HepG2 (cell line): ENCODE results near the gene ITGB8. TPM values are rescaled to one million over a fixed set of nuclear protein-coding genes. Genes with fewer than 3 reads are reported as not detected.
A peak's percentile ranks its signal among the peaks of the same experiment; 100 is the strongest.

Experiments used
- ATAC-seq: fragments of 200-7000 bp; cut with Tn5 transposase; 3 replicates; pipeline ENCODE4 v1.9.1; 2020; ENCODE audit warnings: mild to moderate bottlenecking, moderate library complexity
- BruUV-seq: library from RNA; stranded (reverse); fragments of 400-500 nt; replicated peaks from 2 replicates; lab custom pipeline; 2021; lab: Mats Ljungman, UMichigan
- CTCF ChIA-PET: fragments of 300-600 bp; formaldehyde crosslinking; extraction: SDS; loops from one replicate; lab custom pipeline; 2021; ENCODE audit warnings: low total read pairs, inconsistent platforms, low intra/inter-chr PET ratio; lab: Yijun Ruan, JAX
- POLR2A ChIA-PET: fragments of 350-600 bp; sonication (Branson Sonifier 250); formaldehyde crosslinking; loops from one replicate; lab custom pipeline; 2020; ENCODE audit warnings: antibody characterized with exemption, inconsistent platforms; lab: Yijun Ruan, JAX
- DNase-seq: peaks from one replicate; pipeline ENCODE4 v3.0.0-alpha.2; 2015; ENCODE audit warnings: low spot score
- FAIRE-seq: peaks from 3 replicates; lab custom pipeline; 2011; peaks lifted over from hg19 to GRCh38; lab: Jason Lieb, UNC
- H2AFZ ChIP-seq: one replicate; pipeline ENCODE4 v1.6.1; 2011; ENCODE audit warnings: low read length, inconsistent platforms
- H3K27ac ChIP-seq: fragments of 300-600 bp; 3 replicates; pipeline ENCODE4 v1.8.0; 2011; ENCODE audit warnings: mixed run types, mild to moderate bottlenecking, mixed read lengths, low read length, inconsistent platforms; ENCODE audit not compliant: insufficient read depth; ENCODE audit errors: extremely low read length
- H3K27me3 ChIP-seq, 2 experiments: fragments of 200-600 bp in 1 of 2; 2 replicates in 1 of 2; 3 replicates in 1 of 2; pipeline versions ENCODE4 v1.6.0 to v1.8.0; 2011; ENCODE audit warnings: low read length in 2 of 2, mild to moderate bottlenecking in 2 of 2, moderate library complexity in 2 of 2, inconsistent platforms in 1 of 2; ENCODE audit not compliant: insufficient read depth in 2 of 2, control insufficient read depth in 1 of 2
- H3K36me3 ChIP-seq, 2 experiments: fragments of 200-600 bp in 1 of 2; replicated peaks in 1 of 2; 2 replicates in 1 of 2; 3 replicates in 1 of 2; pipeline versions ENCODE4 v1.5.1 to v1.8.0; 2011; ENCODE audit warnings: low read length in 2 of 2, inconsistent platforms in 1 of 2; ENCODE audit not compliant: insufficient read depth in 2 of 2, control insufficient read depth in 1 of 2
- H3K4me1 ChIP-seq: 2 replicates; pipeline ENCODE4 v1.5.1; 2012; ENCODE audit warnings: low read length, inconsistent platforms; ENCODE audit not compliant: insufficient read depth
- H3K4me2 ChIP-seq: 2 replicates; pipeline ENCODE4 v1.6.0; 2011; ENCODE audit warnings: low read depth, low read length, inconsistent platforms
- H3K4me3 ChIP-seq, 3 experiments: fragments of 200-600 bp in 1 of 3; sonication (generic), shearing (Covaris generic) in 1 of 3; replicated peaks in 1 of 3; 2 replicates each; pipeline ENCODE4 v1.5.1; 2011 to 2016; ENCODE audit warnings: low read length in 3 of 3, inconsistent platforms in 2 of 3, low read depth in 2 of 3, mild to moderate bottlenecking in 2 of 3, control low read depth in 1 of 3, mixed read lengths in 1 of 3; ENCODE audit not compliant: insufficient read depth in 1 of 3
- H3K79me2 ChIP-seq: one replicate; pipeline ENCODE4 v1.6.1; 2011; ENCODE audit warnings: low read length, inconsistent platforms; ENCODE audit not compliant: insufficient read depth
- H3K9ac ChIP-seq: 2 replicates; pipeline ENCODE4 v1.6.0; 2011; ENCODE audit warnings: mild to moderate bottlenecking, low read depth, low read length, inconsistent platforms; ENCODE audit not compliant: insufficient read depth
- H3K9me3 ChIP-seq: 2 replicates; pipeline ENCODE4 v1.5.1; 2012; ENCODE audit warnings: mild to moderate bottlenecking, low read length
- H4K20me1 ChIP-seq: 2 replicates; pipeline ENCODE4 v1.6.0; 2011; ENCODE audit warnings: inconsistent platforms, mild to moderate bottlenecking, low read length, moderate library complexity; ENCODE audit not compliant: insufficient read depth
- BHLHE40 ChIP-seq: IDR thresholded peaks from 2 replicates; pipeline ENCODE4 v1.6.1; 2011; ENCODE audit warnings: low read length, improper control_type of control experiment
- CENPT ChIP-seq: sonication (generic); formaldehyde crosslinking; IDR thresholded peaks from 2 replicates; pipeline ENCODE4 v1.8.0; 2022; ENCODE audit warnings: low read depth, mild to moderate bottlenecking, moderate library complexity, missing genetic modification reagents
- DBP ChIP-seq: sonication (generic); formaldehyde crosslinking; IDR thresholded peaks from 2 replicates; pipeline ENCODE4 v1.4.0; 2020; ENCODE audit warnings: missing genetic modification reagents; ENCODE audit errors: not compliant biosample characterization
- GFI1 ChIP-seq: sonication (generic); formaldehyde crosslinking; IDR thresholded peaks from 2 replicates; pipeline ENCODE4 v1.5.0; 2020; ENCODE audit warnings: missing genetic modification reagents, mild to moderate bottlenecking, borderline replicate concordance
- MTERF4 ChIP-seq: sonication (generic); formaldehyde crosslinking; IDR thresholded peaks from 2 replicates; pipeline ENCODE4 v1.8.0; 2023; ENCODE audit warnings: mild to moderate bottlenecking, missing genetic modification reagents
- NR2C2 ChIP-seq: sonication (generic); formaldehyde crosslinking; IDR thresholded peaks from 2 replicates; pipeline ENCODE4 v1.4.0; 2020; ENCODE audit warnings: missing genetic modification reagents, mild to moderate bottlenecking, moderate library complexity, borderline replicate concordance
- ZFP90 ChIP-seq: sonication (generic); formaldehyde crosslinking; IDR thresholded peaks from 2 replicates; pipeline ENCODE4 v1.8.0; 2022; ENCODE audit warnings: missing genetic modification reagents, mild to moderate bottlenecking, inconsistent platforms, borderline replicate concordance
- ZMYM3 ChIP-seq: sonication (generic); formaldehyde crosslinking; IDR thresholded peaks from 2 replicates; pipeline ENCODE4 v1.5.1; 2020; ENCODE audit warnings: mild to moderate bottlenecking, missing genetic modification reagents
- ZNF101 ChIP-seq: sonication (generic); formaldehyde crosslinking; IDR thresholded peaks from 2 replicates; pipeline ENCODE4 v1.4.0; 2020; ENCODE audit warnings: mild to moderate bottlenecking, low read depth, missing genetic modification reagents, borderline replicate concordance
- ZNF121 ChIP-seq: sonication (generic); formaldehyde crosslinking; IDR thresholded peaks from 2 replicates; pipeline ENCODE4 v1.5.0; 2020; ENCODE audit warnings: mild to moderate bottlenecking, missing genetic modification reagents
- ZNF296 ChIP-seq: sonication (generic); formaldehyde crosslinking; conservative IDR thresholded peaks from 2 replicates; pipeline ENCODE4 v1.5.0; 2020; ENCODE audit warnings: mild to moderate bottlenecking, missing genetic modification reagents
- ZNF724P ChIP-seq: sonication (generic); formaldehyde crosslinking; IDR thresholded peaks from 2 replicates; pipeline ENCODE4 v1.8.0; 2022; ENCODE audit warnings: missing genetic modification reagents, borderline replicate concordance
- ZNF768 ChIP-seq: sonication (generic); formaldehyde crosslinking; IDR thresholded peaks from 2 replicates; pipeline ENCODE4 v1.4.0; 2020; ENCODE audit warnings: missing genetic modification reagents
- ZNF800 ChIP-seq: sonication (generic); formaldehyde crosslinking; IDR thresholded peaks from 2 replicates; pipeline ENCODE4 v1.4.0; 2020; ENCODE audit warnings: missing genetic modification reagents
- ZNF841 ChIP-seq: sonication (generic); formaldehyde crosslinking; IDR thresholded peaks from 2 replicates; pipeline ENCODE4 v1.8.1; 2023; ENCODE audit warnings: missing genetic modification reagents, borderline replicate concordance
- WGBS: methylation state at CpG from one replicate; pipeline ENCODE4 v1.1.6; 2017; ENCODE audit warnings: low lambda C conversion rate; 5-methylcytosine and 5-hydroxymethylcytosine counted together
- in situ Hi-C: cut with HindIII; loops from 2 replicates; pipeline ENCODE4 v1.10.0; 2017; ENCODE audit warnings: low pct_unique_long_range_greater_than_20kb; ENCODE audit not compliant: extremely low pct_ligation_motif_present
- intact Hi-C: fragments of 100-400 bp; cut with micrococcal nuclease; formaldehyde crosslinking; loops from one replicate; pipeline ENCODE4 v1.10.0; 2022; ENCODE audit not compliant: unreplicated experiment
- polyA plus RNA-seq, 8 experiments: library from polyadenylated mRNA; depleted of rRNA in 3 of 8; stranded (reverse) in 7 of 8; unstranded in 1 of 8; fragments of >200 nt; fragmentation: Illumina TruSeq in 4 of 8; extraction: Trizol in 4 of 8; gene quantifications; 2 replicates each; pipeline versions ENCODE4 v1.2.1 to v1.2.3, GENCODE V29; 2011 to 2016; ENCODE audit warnings: low read depth in 4 of 8, missing spikeins in 1 of 8, mixed read lengths in 1 of 8; ENCODE audit not compliant: insufficient read depth in 1 of 8
- total RNA-seq, 5 experiments: library from RNA; depleted of rRNA; stranded (reverse); fragments of >200 nt; fragmentation: Illumina TruSeq; extraction: Trizol; gene quantifications; 2 replicates each; pipeline ENCODE4 v1.2.3, GENCODE V29; 2016; ENCODE audit warnings: low read depth in 1 of 5
- TF ChIP-seq, protein P1 (sequence below): sonication (generic); formaldehyde crosslinking; IDR thresholded peaks from 2 replicates; pipeline ENCODE4 v1.5.0; 2020; ENCODE audit warnings: mild to moderate bottlenecking, missing genetic modification reagents, moderate library complexity
- TF ChIP-seq, protein P2 (sequence below): IDR thresholded peaks from 2 replicates; pipeline ENCODE4 v1.6.1; 2012; ENCODE audit warnings: inconsistent platforms

The ITGB8 gene
- total and polyA plus RNA-seq, 2 of the 13 experiments (the other 11 are each of a cell fraction or from before 2014, with no cell fraction given): 0.01 TPM; not detected in 1

DNA sequence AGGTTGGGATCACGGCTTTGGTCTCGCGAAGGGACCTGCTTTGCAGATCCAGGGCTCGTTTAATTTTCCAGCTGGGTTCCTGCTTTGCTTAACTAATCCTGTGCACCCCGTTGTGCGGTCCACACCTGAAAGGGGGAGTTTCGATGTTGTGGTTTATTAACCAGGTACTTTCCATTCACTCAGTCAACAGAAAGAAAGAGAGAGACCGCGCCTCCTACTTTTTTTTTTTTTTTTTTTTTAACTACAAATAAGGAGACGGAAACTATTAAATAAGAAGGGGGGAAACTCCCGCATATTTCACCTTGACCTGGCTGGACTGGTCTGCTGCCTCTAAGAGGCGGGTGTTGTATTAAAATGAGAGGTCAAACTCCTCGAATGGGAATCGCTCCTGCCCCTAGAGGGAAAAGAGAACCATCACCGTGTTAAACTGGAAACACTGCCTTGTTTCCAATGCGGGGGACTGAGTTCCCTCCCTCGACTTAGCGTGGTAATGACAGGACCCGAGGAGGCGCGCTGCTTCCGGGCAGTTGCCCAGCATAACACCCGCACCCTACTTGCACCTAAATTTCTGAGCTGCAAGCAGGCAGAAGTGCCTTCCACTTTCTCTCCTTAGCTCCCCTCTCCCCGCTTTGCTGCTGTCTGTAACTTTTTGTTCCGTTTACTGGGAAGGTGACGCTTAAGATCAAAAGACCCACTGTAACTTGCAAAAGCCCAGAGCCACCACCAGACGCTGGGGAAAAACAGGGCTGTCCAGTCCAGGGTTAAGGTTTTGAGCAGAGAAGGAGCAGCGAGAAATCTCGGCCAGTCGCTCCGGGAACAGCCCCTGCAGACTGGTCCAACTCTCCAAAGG lies 1.1 kb upstream of the ITGB8 start:
- 11% methylated on average over 26 of the region's 31 CpGs for WGBS
- ATAC-seq: peak; percentile 81
- TF ChIP-seq ZNF768 (CRISPR knock-in tag): peak; percentile 81; the same call in 1 of the 2 replicates
- no peak for TF ChIP-seq ZFP90 (CRISPR knock-in tag)
- no peak for TF ChIP-seq ZNF724P (CRISPR knock-in tag)
- no peak for TF ChIP-seq ZNF296 (CRISPR knock-in tag)
- TF ChIP-seq, protein P1, sequence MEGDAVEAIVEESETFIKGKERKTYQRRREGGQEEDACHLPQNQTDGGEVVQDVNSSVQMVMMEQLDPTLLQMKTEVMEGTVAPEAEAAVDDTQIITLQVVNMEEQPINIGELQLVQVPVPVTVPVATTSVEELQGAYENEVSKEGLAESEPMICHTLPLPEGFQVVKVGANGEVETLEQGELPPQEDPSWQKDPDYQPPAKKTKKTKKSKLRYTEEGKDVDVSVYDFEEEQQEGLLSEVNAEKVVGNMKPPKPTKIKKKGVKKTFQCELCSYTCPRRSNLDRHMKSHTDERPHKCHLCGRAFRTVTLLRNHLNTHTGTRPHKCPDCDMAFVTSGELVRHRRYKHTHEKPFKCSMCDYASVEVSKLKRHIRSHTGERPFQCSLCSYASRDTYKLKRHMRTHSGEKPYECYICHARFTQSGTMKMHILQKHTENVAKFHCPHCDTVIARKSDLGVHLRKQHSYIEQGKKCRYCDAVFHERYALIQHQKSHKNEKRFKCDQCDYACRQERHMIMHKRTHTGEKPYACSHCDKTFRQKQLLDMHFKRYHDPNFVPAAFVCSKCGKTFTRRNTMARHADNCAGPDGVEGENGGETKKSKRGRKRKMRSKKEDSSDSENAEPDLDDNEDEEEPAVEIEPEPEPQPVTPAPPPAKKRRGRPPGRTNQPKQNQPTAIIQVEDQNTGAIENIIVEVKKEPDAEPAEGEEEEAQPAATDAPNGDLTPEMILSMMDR (CRISPR knock-in tag): peak; percentile 35
- TF ChIP-seq ZNF841 (CRISPR knock-in tag): no peak
- TF ChIP-seq DBP (CRISPR knock-in tag): no peak
- no peak for TF ChIP-seq ZNF101 (CRISPR knock-in tag)
- TF ChIP-seq, protein P2, sequence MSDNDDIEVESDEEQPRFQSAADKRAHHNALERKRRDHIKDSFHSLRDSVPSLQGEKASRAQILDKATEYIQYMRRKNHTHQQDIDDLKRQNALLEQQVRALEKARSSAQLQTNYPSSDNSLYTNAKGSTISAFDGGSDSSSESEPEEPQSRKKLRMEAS: 0 out of 2 replicates have a peak, but pooled peaks have one; percentile 26
- no peak for TF ChIP-seq BHLHE40
- TF ChIP-seq GFI1 (CRISPR knock-in tag): peak; percentile 22; the same call in 1 of the 2 replicates
- 0 out of 2 replicates have a peak, but pooled peaks have one; percentile 20 for TF ChIP-seq ZMYM3
- no peak for TF ChIP-seq CENPT (CRISPR knock-in tag)
- TF ChIP-seq ZNF800 (CRISPR knock-in tag): no peak
- TF ChIP-seq MTERF4 (CRISPR knock-in tag): no peak
- peak; percentile 23; the same call in 1 of the 2 replicates for TF ChIP-seq NR2C2 (CRISPR knock-in tag)
- TF ChIP-seq ZNF121: 0 out of 2 replicates have a peak, but pooled peaks have one; percentile 43

More for the DNA sequence above, 1.1 kb upstream of the ITGB8 start:
- peak overlapping the region; percentile 17 for H2AFZ ChIP-seq
- intact Hi-C loops (loop anchor here (5.0 kb wide), 1 partner anchor 112 kb away; the partner anchor contains the start of gene MACC1), in situ Hi-C loops (no loop called here)
- no TSS peak for BruUV-seq
- H3K4me2 ChIP-seq: peak overlapping the region; percentile 97
- no peaks in the 10 kb centered on the region for H3K79me2 ChIP-seq
- no peaks in the 10 kb centered on the region for H3K9me3 ChIP-seq
- peak; percentile 44 for FAIRE-seq
- H3K36me3 ChIP-seq: no peaks in the 10 kb centered on the region
- peak; percentile 60 for DNase-seq
- ChIA-PET CTCF (no interaction called here), POLR2A (interaction anchor here (1.6 kb wide), 1 partner anchor 110 kb away, joined by 6 read pairs; no protein-coding TSS in a partner anchor)
- H3K27me3 ChIP-seq: peaks cover 2 to 30% of the 10 kb centered on the region in 2 experiments; a peak in 4 of 5 replicates
- H4K20me1 ChIP-seq: no peaks in the 10 kb centered on the region
- H3K4me3 ChIP-seq: peak overlapping the region; percentile 53 to 73 (median 56)
- peaks cover 29% of the 10 kb centered on the region for H3K4me1 ChIP-seq
- H3K9ac ChIP-seq: no peak overlapping the region
- no peak overlapping the region for H3K27ac ChIP-seq
